ENCODE measurements around the gene CAB39L. TPM values are rescaled to one million over a fixed set of nuclear protein-coding genes. Genes with fewer than 3 reads are reported as not detected.

CAB39L gene
- total and polyA plus RNA-seq, 2 donors (not counting 3 experiments of a cell fraction or from before 2014, with no cell fraction given), result 3.1 to 7.2 TPM

DNA sequence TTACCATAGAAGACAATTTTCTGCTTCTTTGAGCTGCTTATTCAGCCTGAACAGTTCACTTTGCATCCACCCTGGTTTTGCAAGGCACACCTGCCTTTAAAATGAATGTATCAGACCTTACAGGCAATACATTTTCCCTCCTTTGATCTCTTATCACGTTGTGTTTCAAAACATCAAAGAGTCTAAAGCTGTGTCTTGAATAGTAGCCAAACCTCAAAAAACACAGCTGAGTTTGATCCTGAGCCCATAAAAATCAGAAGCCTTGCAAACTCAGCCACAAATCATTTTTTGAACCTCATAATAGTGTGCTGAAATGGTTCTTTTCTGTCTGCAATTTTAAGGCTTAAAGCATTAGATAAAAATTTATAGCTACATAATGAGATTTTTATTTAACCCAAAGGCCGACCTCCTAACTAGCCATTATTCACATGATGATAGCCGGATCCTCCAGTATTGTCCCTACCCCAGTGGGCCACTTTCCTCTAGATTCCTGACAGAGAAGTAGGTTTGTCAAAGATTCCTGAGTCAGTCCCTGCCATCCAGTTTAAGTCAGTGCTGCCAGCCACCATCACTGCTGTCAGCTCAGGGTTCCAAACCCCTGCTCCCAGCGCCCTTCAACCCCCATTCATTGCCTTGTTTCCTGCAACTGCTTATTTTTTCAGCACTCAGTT, 71.8 kb downstream of the CAB39L start:
- Histone ChIP-seq H3K27ac (ENCODE audit: insufficient read depth, low read depth, low read length) (no peak overlapping the region), H3K4me3 (replicated peaks in 1 of 3; ENCODE audit: insufficient read depth in 1 of 3, low read depth in 1 of 3, low read length in 3 of 3) (no peak overlapping the region), H3K4me1 (ENCODE audit: control insufficient read depth, extremely low read depth, insufficient read depth, low read length) (peaks cover 2% of the 10 kb centered on the region), H3K9me3 (replicated peaks; ENCODE audit: control insufficient read depth, insufficient read depth, low read length) (no peaks in the 10 kb centered on the region), H4K20me1 (replicated peaks; ENCODE audit: control insufficient read depth, extremely low read depth, insufficient read depth, low read length) (no peaks in the 10 kb centered on the region), H2AFZ (ENCODE audit: low read depth, low read length) (no peak overlapping the region), H3K27me3 (ENCODE audit: control insufficient read depth in 2 of 2, insufficient read depth in 2 of 2, low read length in 2 of 2) (no peaks in the 10 kb centered on the region), H3K9ac (replicated peaks; ENCODE audit: extremely low read depth, insufficient read depth, low read length) (no peak overlapping the region), H3K4me2 (ENCODE audit: insufficient read depth, low read length) (no peak overlapping the region), H3K79me2 (ENCODE audit: control insufficient read depth, insufficient read depth, low read length) (no peaks in the 10 kb centered on the region), H3K9me1 (replicated peaks; ENCODE audit: control insufficient read depth, extremely low read depth, insufficient read depth, low read length) (no peaks in the 10 kb centered on the region), H3K36me3 (ENCODE audit: control insufficient read depth in 2 of 2, extremely low read depth in 1 of 2, insufficient read depth in 2 of 2, low read length in 2 of 2) (no peaks in the 10 kb centered on the region)
- DNase-seq (ENCODE audit: low read depth, low spot score) (no peak), FAIRE-seq (no peak)
- ChIA-PET POLR2A (interaction anchor here (0.6 kb wide), 1 partner anchor 64 kb away, joined by 5 read pairs; no protein-coding TSS in a partner anchor), CTCF (interaction anchor here (0.9 to 1.4 kb wide), 3 partner anchors 11 to 25 kb away, joined by 3 to 4 read pairs (median 3); no protein-coding TSS in a partner anchor)
- TF ChIP-seq EZH2 (IDR thresholded peaks at IDR 0.05; ENCODE audit: borderline replicate concordance, low read depth, low read length, severe bottlenecking) (no peak), POLR2A (IDR thresholded peaks at IDR 0.05; ENCODE audit: low read depth, low read length) (no peak), JUN (IDR thresholded peaks at IDR 0.05; ENCODE audit: borderline replicate concordance, insufficient read depth, insufficient read length, low read depth) (no peak), MAX (IDR thresholded peaks at IDR 0.05; ENCODE audit: insufficient read depth, insufficient read length) (no peak), MYC (IDR thresholded peaks at IDR 0.05; ENCODE audit: low read depth, low read length) (no peak), FOS (IDR thresholded peaks at IDR 0.05; ENCODE audit: borderline replicate concordance, insufficient read depth, low read length) (no peak), POLR2AphosphoS5 (IDR thresholded peaks at IDR 0.05; ENCODE audit: insufficient read depth, low read depth, low read length) (no peak), CTCF (IDR thresholded peaks at IDR 0.05; ENCODE audit: extremely low read depth in 1 of 2, insufficient read depth in 1 of 2, low read depth in 1 of 2, low read length in 2 of 2) (no peak), GATA2 (IDR thresholded peaks at IDR 0.05; ENCODE audit: insufficient read depth, insufficient read length, low read depth, low read length) (no peak)
- BruUV-seq (replicated peaks), result no TSS peak
- intact Hi-C loops (cut with micrococcal nuclease) (no loop called here), dilution Hi-C loops (cut with MboI; ENCODE audit: extremely low pct_ligation_motif_present, low sequenced_read_pairs) (no loop called here)

All from endothelial cell of umbilical vein (primary cell).